Natural killer cell (primary cell): ENCODE measurements around the gene CXXC5. TPM values are rescaled to one million over a fixed set of nuclear protein-coding genes. Genes with fewer than 3 reads are reported as not detected.
"Not testable (repeated sequence)": the region's sequence is repeated elsewhere in the genome, so short reads cannot be mapped to it uniquely, and the experiment has no call there.

Experiments
- ATAC-seq, 3 donors: fragments of 150-1000 bp in 2 of 3; fragments of 200-7000 bp in 1 of 3; cut with Tn5 transposase; 1 replicate in 1 of 3; 2 replicates in 2 of 3; pipeline ENCODE4 v1.10.0; 2021; ENCODE audit warnings: mild to moderate bottlenecking in 2 of 3, moderate library complexity in 2 of 3
- DNase-seq, 2 donors: peaks; one replicate each; pipeline versions ENCODE4 v3.0.0 to v3.0.0-alpha.2; 2013 to 2021; ENCODE audit warnings: mixed read lengths in 1 of 2
- H3K27ac ChIP-seq: one replicate; pipeline ENCODE4 v1.5.1; 2013; ENCODE audit warnings: mild to moderate bottlenecking, low read length
- H3K27me3 ChIP-seq: one replicate; pipeline ENCODE4 v1.6.1; 2013; ENCODE audit warnings: low read length; ENCODE audit not compliant: control insufficient read depth, insufficient read depth
- H3K36me3 ChIP-seq: one replicate; pipeline ENCODE4 v1.6.1; 2013; ENCODE audit warnings: low read length; ENCODE audit not compliant: control insufficient read depth, insufficient read depth
- H3K4me1 ChIP-seq: one replicate; pipeline ENCODE4 v1.6.1; 2013; ENCODE audit warnings: low read length; ENCODE audit not compliant: control insufficient read depth, insufficient read depth
- H3K4me3 ChIP-seq: one replicate; pipeline ENCODE4 v1.5.1; 2013; ENCODE audit warnings: low read length
- H3K9me3 ChIP-seq: one replicate; pipeline ENCODE4 v1.6.1; 2013; ENCODE audit warnings: low read length; ENCODE audit not compliant: control insufficient read depth, insufficient read depth
- H3K27ac Mint-ChIP-seq, 2 donors: one replicate each; pipeline ENCODE4 v1.8.0; 2022; ENCODE audit warnings: mild to moderate bottlenecking in 2 of 2, mixed read lengths in 2 of 2, moderate library complexity in 1 of 2
- H3K27me3 Mint-ChIP-seq, 2 donors: one replicate each; pipeline ENCODE4 v1.8.0; 2022; ENCODE audit warnings: low read depth in 2 of 2, mixed read lengths in 2 of 2
- H3K36me3 Mint-ChIP-seq: one replicate; pipeline ENCODE4 v1.8.0; 2022; ENCODE audit warnings: mixed read lengths
- H3K4me1 Mint-ChIP-seq, 2 donors: one replicate each; pipeline ENCODE4 v1.8.0; 2022; ENCODE audit warnings: mixed read lengths in 2 of 2
- H3K4me3 Mint-ChIP-seq: one replicate; pipeline ENCODE4 v1.8.0; 2022; ENCODE audit warnings: mild to moderate bottlenecking, moderate library complexity, mixed read lengths
- H3K9me3 Mint-ChIP-seq, 2 donors: one replicate each; pipeline ENCODE4 v1.8.0; 2022; ENCODE audit warnings: mixed read lengths in 2 of 2
- WGBS: methylation state at CpG from one replicate; pipeline ENCODE4 v1.1.7; 2013; ENCODE audit warnings: missing lambda C conversion rate; ENCODE audit not compliant: insufficient coverage; 5-methylcytosine and 5-hydroxymethylcytosine counted together
- intact Hi-C: fragments of 100-400 bp; cut with micrococcal nuclease; formaldehyde crosslinking; loops from one replicate; pipeline ENCODE4 v1.14.2; 2022
- total RNA-seq, 4 donors: library from RNA; stranded (reverse); fragments of 120-200 nt in 1 of 4; gene quantifications; one replicate each; pipeline versions ENCODE4 v1.2.3 to v1.2.4, GENCODE V29; 2013 to 2022
- TF ChIP-seq, protein P1 (sequence below): fragments of 200-600 bp; IDR thresholded peaks from one replicate; pipeline ENCODE4 v1.8.0; 2022; ENCODE audit warnings: antibody characterized with exemption

The CXXC5 gene
- total RNA-seq, 3 donors from 2014 or later (not counting 1 experiment from before 2014, with no cell fraction given), result 75.6 to 124 (median 84.8) TPM

- peaks cover 0 to 9% of the 10 kb centered on the region in 2 donors for H3K4me1 Mint-ChIP-seq
- no peaks in the 10 kb centered on the region for H3K36me3 Mint-ChIP-seq
- no peaks in the 10 kb centered on the region for H3K4me1 ChIP-seq
- no peaks in the 10 kb centered on the region for H3K27me3 ChIP-seq
- WGBS, result 100% methylated on average over 2 of the region's 5 CpGs
- peak overlapping the region; percentile 9 to 72 for H3K27ac Mint-ChIP-seq
- no peak overlapping the region for H3K27ac ChIP-seq
- no peak overlapping the region for H3K4me3 Mint-ChIP-seq
- ATAC-seq (no peak), DNase-seq (no peak)
- TF ChIP-seq, protein P1, sequence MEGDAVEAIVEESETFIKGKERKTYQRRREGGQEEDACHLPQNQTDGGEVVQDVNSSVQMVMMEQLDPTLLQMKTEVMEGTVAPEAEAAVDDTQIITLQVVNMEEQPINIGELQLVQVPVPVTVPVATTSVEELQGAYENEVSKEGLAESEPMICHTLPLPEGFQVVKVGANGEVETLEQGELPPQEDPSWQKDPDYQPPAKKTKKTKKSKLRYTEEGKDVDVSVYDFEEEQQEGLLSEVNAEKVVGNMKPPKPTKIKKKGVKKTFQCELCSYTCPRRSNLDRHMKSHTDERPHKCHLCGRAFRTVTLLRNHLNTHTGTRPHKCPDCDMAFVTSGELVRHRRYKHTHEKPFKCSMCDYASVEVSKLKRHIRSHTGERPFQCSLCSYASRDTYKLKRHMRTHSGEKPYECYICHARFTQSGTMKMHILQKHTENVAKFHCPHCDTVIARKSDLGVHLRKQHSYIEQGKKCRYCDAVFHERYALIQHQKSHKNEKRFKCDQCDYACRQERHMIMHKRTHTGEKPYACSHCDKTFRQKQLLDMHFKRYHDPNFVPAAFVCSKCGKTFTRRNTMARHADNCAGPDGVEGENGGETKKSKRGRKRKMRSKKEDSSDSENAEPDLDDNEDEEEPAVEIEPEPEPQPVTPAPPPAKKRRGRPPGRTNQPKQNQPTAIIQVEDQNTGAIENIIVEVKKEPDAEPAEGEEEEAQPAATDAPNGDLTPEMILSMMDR, result no peak
- no peaks in the 10 kb centered on the region for H3K9me3 ChIP-seq
- no peaks in the 10 kb centered on the region for H3K9me3 Mint-ChIP-seq
- H3K27me3 Mint-ChIP-seq, result no peaks in the 10 kb centered on the region
- peaks cover 56% of the 10 kb centered on the region for H3K36me3 ChIP-seq
- no peak overlapping the region for H3K4me3 ChIP-seq
- intact Hi-C loops, result no loop called here
Measured at GRCh38 chr5:139619861-139620260, 28.3 kb upstream of the CXXC5 start.

DNA sequence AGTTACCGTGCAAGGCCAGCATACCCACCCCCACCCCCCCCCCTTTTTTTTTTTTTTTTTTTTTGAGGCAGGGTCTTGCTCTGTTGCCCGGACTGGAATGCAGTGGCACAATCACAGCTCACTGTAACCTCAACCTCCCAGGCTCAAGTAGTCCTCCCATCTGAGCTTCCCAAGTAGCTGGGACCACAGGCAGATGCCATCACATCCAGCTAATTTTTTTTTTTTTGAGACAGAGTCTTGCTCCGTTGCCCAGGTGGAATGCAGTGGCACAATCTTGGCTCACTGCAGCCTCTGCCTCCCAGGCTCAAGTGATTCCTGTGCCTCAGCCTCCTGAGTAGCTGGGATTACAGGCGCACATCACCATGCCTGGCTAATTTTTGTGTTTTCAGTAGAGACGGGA, 22.8 kb upstream of the CXXC5 start:
- peaks cover 12% of the 10 kb centered on the region for H3K36me3 Mint-ChIP-seq
- H3K4me3 Mint-ChIP-seq, result not testable (repeated sequence)

GRCh38 chr5:139630855-139631254, 17.3 kb upstream of the CXXC5 start:
- Mint-ChIP-seq H3K9me3 (no peaks in the 10 kb centered on the region), H3K4me1 (peaks cover 23% of the 10 kb centered on the region in 2 donors), H3K4me3 (no peak overlapping the region), H3K36me3 (peaks cover 12% of the 10 kb centered on the region), H3K27ac (peak overlapping the region in 1 of 2 donors; percentile 9), H3K27me3 (no peaks in the 10 kb centered on the region)
- intact Hi-C loops, result loop anchor here (10.0 kb wide), 1 partner anchor 214 kb away; no protein-coding TSS in a partner anchor
- no peak overlapping the region for H3K4me3 ChIP-seq
- no peaks in the 10 kb centered on the region for H3K9me3 ChIP-seq
- peaks cover 44% of the 10 kb centered on the region for H3K36me3 ChIP-seq
- TF ChIP-seq, protein P1, result no peak
- DNase-seq (no peak), ATAC-seq (no peak)
- H3K27me3 ChIP-seq, result no peaks in the 10 kb centered on the region
- no peak overlapping the region for H3K27ac ChIP-seq
- peaks cover 24% of the 10 kb centered on the region for H3K4me1 ChIP-seq

More for the DNA sequence above, 22.8 kb upstream of the CXXC5 start:
- peaks cover 68% of the 10 kb centered on the region for H3K36me3 ChIP-seq
- H3K4me3 ChIP-seq, H3K9me3 Mint-ChIP-seq, H3K27me3 Mint-ChIP-seq, H3K9me3 ChIP-seq, DNase-seq, H3K27ac ChIP-seq, H3K4me1 ChIP-seq, H3K27me3 ChIP-seq, ATAC-seq, intact Hi-C loops, H3K4me1 Mint-ChIP-seq, H3K27ac Mint-ChIP-seq: not testable (repeated sequence)
- 95% methylated on average over 5 of the region's 5 CpGs for WGBS

GRCh38 chr5:139631520-139632165, 16.5 kb upstream of the CXXC5 start:
- Histone ChIP-seq H3K27me3 (no peaks in the 10 kb centered on the region), H3K9me3 (no peaks in the 10 kb centered on the region), H3K36me3 (peaks cover 36% of the 10 kb centered on the region), H3K4me3 (no peak overlapping the region), H3K27ac (no peak overlapping the region), H3K4me1 (peaks cover 32% of the 10 kb centered on the region)
- H3K36me3 Mint-ChIP-seq, result peaks cover 11% of the 10 kb centered on the region
- no peak overlapping the region for H3K27ac Mint-ChIP-seq
- H3K4me3 Mint-ChIP-seq, result no peak overlapping the region
- no peak for DNase-seq
- TF ChIP-seq, protein P1, result no peak
- no peaks in the 10 kb centered on the region for H3K27me3 Mint-ChIP-seq
- ATAC-seq, result no peak
- H3K9me3 Mint-ChIP-seq, result no peaks in the 10 kb centered on the region
- H3K4me1 Mint-ChIP-seq, result peaks cover 30 to 31% of the 10 kb centered on the region in 2 donors
- intact Hi-C loops, result loop anchor here (10.0 kb wide), 1 partner anchor 213 kb away; no protein-coding TSS in a partner anchor
- 85% methylated on average over 3 of the region's 3 CpGs for WGBS
